Peyer's patch (tissue), 4 donors: ENCODE measurements around the gene PI16.

ENCODE experiments used
- CTCF ChIP-seq, 6 experiments: fragments of 450-650 bp in 4 of 6; fragments of 200-600 bp in 2 of 6; sonication (generic) in 1 of 6; IDR thresholded peaks; one replicate each; pipeline ENCODE4 v1.5.1; 2017 to 2019; ENCODE audit warnings: antibody characterized with exemption in 6 of 6, mild to moderate bottlenecking in 3 of 6, moderate library complexity in 1 of 6
- POLR2A ChIP-seq, 2 donors: fragments of 450-650 bp; IDR thresholded peaks; one replicate each; pipeline ENCODE4 v1.5.1; 2017; ENCODE audit warnings: antibody characterized with exemption in 2 of 2, mild to moderate bottlenecking in 2 of 2, moderate library complexity in 2 of 2

- TF ChIP-seq CTCF (IDR thresholded peaks at IDR 0.05) (no peak), POLR2A (IDR thresholded peaks at IDR 0.05) (no peak)
Observed at GRCh38 chr6:36928547-36928918, 26.0 kb upstream of the PI16 start.
